HepG2 (cell line): ENCODE measurements around the gene SLC50A1. TPM values are rescaled to one million over a fixed set of nuclear protein-coding genes. Genes with fewer than 3 reads are reported as not detected.

ENCODE experiments used
- ATAC-seq: fragments of 200-7000 bp; cut with Tn5 transposase; 3 replicates; pipeline ENCODE4 v1.9.1; 2020; ENCODE audit warnings: mild to moderate bottlenecking, moderate library complexity
- BruUV-seq: library from RNA; stranded (reverse); fragments of 400-500 nt; replicated peaks from 2 replicates; lab custom pipeline; 2021; lab: Mats Ljungman, UMichigan
- CTCF ChIA-PET: fragments of 300-600 bp; formaldehyde crosslinking; extraction: SDS; loops from one replicate; lab custom pipeline; 2021; ENCODE audit warnings: low total read pairs, inconsistent platforms, low intra/inter-chr PET ratio; lab: Yijun Ruan, JAX
- POLR2A ChIA-PET: fragments of 350-600 bp; sonication (Branson Sonifier 250); formaldehyde crosslinking; loops from one replicate; lab custom pipeline; 2020; ENCODE audit warnings: antibody characterized with exemption, inconsistent platforms; lab: Yijun Ruan, JAX
- DNase-seq: peaks from one replicate; pipeline ENCODE4 v3.0.0-alpha.2; 2015; ENCODE audit warnings: low spot score
- FAIRE-seq: peaks from 3 replicates; lab custom pipeline; 2011; peaks lifted over from hg19 to GRCh38; lab: Jason Lieb, UNC
- H2AFZ ChIP-seq: one replicate; pipeline ENCODE4 v1.6.1; 2011; ENCODE audit warnings: low read length, inconsistent platforms
- H3K27ac ChIP-seq: fragments of 300-600 bp; 3 replicates; pipeline ENCODE4 v1.8.0; 2011; ENCODE audit warnings: mixed run types, mild to moderate bottlenecking, mixed read lengths, low read length, inconsistent platforms; ENCODE audit not compliant: insufficient read depth; ENCODE audit errors: extremely low read length
- H3K27me3 ChIP-seq, 2 experiments: fragments of 200-600 bp in 1 of 2; 2 replicates in 1 of 2; 3 replicates in 1 of 2; pipeline versions ENCODE4 v1.6.0 to v1.8.0; 2011; ENCODE audit warnings: low read length in 2 of 2, mild to moderate bottlenecking in 2 of 2, moderate library complexity in 2 of 2, inconsistent platforms in 1 of 2; ENCODE audit not compliant: insufficient read depth in 2 of 2, control insufficient read depth in 1 of 2
- H3K36me3 ChIP-seq, 2 experiments: fragments of 200-600 bp in 1 of 2; replicated peaks in 1 of 2; 2 replicates in 1 of 2; 3 replicates in 1 of 2; pipeline versions ENCODE4 v1.5.1 to v1.8.0; 2011; ENCODE audit warnings: low read length in 2 of 2, inconsistent platforms in 1 of 2; ENCODE audit not compliant: insufficient read depth in 2 of 2, control insufficient read depth in 1 of 2
- H3K4me1 ChIP-seq: 2 replicates; pipeline ENCODE4 v1.5.1; 2012; ENCODE audit warnings: low read length, inconsistent platforms; ENCODE audit not compliant: insufficient read depth
- H3K4me2 ChIP-seq: 2 replicates; pipeline ENCODE4 v1.6.0; 2011; ENCODE audit warnings: low read depth, low read length, inconsistent platforms
- H3K4me3 ChIP-seq, 3 experiments: fragments of 200-600 bp in 1 of 3; sonication (generic), shearing (Covaris generic) in 1 of 3; replicated peaks in 1 of 3; 2 replicates each; pipeline ENCODE4 v1.5.1; 2011 to 2016; ENCODE audit warnings: low read length in 3 of 3, inconsistent platforms in 2 of 3, low read depth in 2 of 3, mild to moderate bottlenecking in 2 of 3, control low read depth in 1 of 3, mixed read lengths in 1 of 3; ENCODE audit not compliant: insufficient read depth in 1 of 3
- H3K79me2 ChIP-seq: one replicate; pipeline ENCODE4 v1.6.1; 2011; ENCODE audit warnings: low read length, inconsistent platforms; ENCODE audit not compliant: insufficient read depth
- H3K9ac ChIP-seq: 2 replicates; pipeline ENCODE4 v1.6.0; 2011; ENCODE audit warnings: mild to moderate bottlenecking, low read depth, low read length, inconsistent platforms; ENCODE audit not compliant: insufficient read depth
- H3K9me3 ChIP-seq: 2 replicates; pipeline ENCODE4 v1.5.1; 2012; ENCODE audit warnings: mild to moderate bottlenecking, low read length
- H4K20me1 ChIP-seq: 2 replicates; pipeline ENCODE4 v1.6.0; 2011; ENCODE audit warnings: inconsistent platforms, mild to moderate bottlenecking, low read length, moderate library complexity; ENCODE audit not compliant: insufficient read depth
- KLF16 ChIP-seq, 2 experiments: sonication (generic) in 1 of 2; formaldehyde crosslinking in 1 of 2; IDR thresholded peaks; 2 replicates each; pipeline versions ENCODE4 v1.6.1 to v1.8.0; 2016 to 2023; ENCODE audit warnings: missing genetic modification reagents in 2 of 2, missing compliant biosample characterization in 1 of 2
- MBD4 ChIP-seq: IDR thresholded peaks from 2 replicates; pipeline ENCODE4 v1.6.1; 2012; ENCODE audit warnings: low read length, inconsistent platforms, borderline replicate concordance
- NFAT5 ChIP-seq: sonication (generic); formaldehyde crosslinking; IDR thresholded peaks from 2 replicates; pipeline ENCODE4 v1.4.0; 2020; ENCODE audit warnings: missing genetic modification reagents
- PCBP1 ChIP-seq: fragments of 200-400 bp; formaldehyde crosslinking; IDR thresholded peaks from 2 replicates; pipeline ENCODE4 v1.6.1; 2017; ENCODE audit warnings: mild to moderate bottlenecking, low read depth, low read length, borderline replicate concordance
- PCBP2 ChIP-seq: fragments of 200-400 bp; formaldehyde crosslinking; optimal IDR thresholded peaks from 2 replicates; pipeline ENCODE3; 2018; ENCODE audit warnings: low read length, low read depth; ENCODE audit not compliant: poor library complexity, severe bottlenecking
- PHF21A ChIP-seq: sonication (generic); formaldehyde crosslinking; IDR thresholded peaks from 2 replicates; pipeline ENCODE4 v1.5.0; 2020; ENCODE audit warnings: mild to moderate bottlenecking, missing genetic modification reagents
- POLR2AphosphoS5 ChIP-seq: IDR thresholded peaks from 2 replicates; pipeline ENCODE4 v1.6.1; 2012; ENCODE audit warnings: low read depth, low read length
- TOE1 ChIP-seq: sonication (generic); formaldehyde crosslinking; IDR thresholded peaks from 2 replicates; pipeline ENCODE4 v1.4.0; 2020; ENCODE audit warnings: mild to moderate bottlenecking, missing genetic modification reagents
- ZC3H13 ChIP-seq: sonication (generic); formaldehyde crosslinking; IDR thresholded peaks from 2 replicates; pipeline ENCODE4 v1.8.1; 2023; ENCODE audit warnings: mild to moderate bottlenecking, missing genetic modification reagents, moderate library complexity
- ZNF296 ChIP-seq: sonication (generic); formaldehyde crosslinking; conservative IDR thresholded peaks from 2 replicates; pipeline ENCODE4 v1.5.0; 2020; ENCODE audit warnings: mild to moderate bottlenecking, missing genetic modification reagents
- ZNF616 ChIP-seq: sonication (generic); formaldehyde crosslinking; IDR thresholded peaks from 2 replicates; pipeline ENCODE4 v1.5.0; 2020; ENCODE audit warnings: low read depth, mild to moderate bottlenecking, missing genetic modification reagents
- ZNF83 ChIP-seq: sonication (generic); formaldehyde crosslinking; IDR thresholded peaks from 2 replicates; pipeline ENCODE4 v1.4.0; 2020; ENCODE audit warnings: missing genetic modification reagents, mild to moderate bottlenecking, borderline replicate concordance
- ZSCAN25 ChIP-seq: sonication (generic); formaldehyde crosslinking; IDR thresholded peaks from 2 replicates; pipeline ENCODE4 v1.8.0; 2022; ENCODE audit warnings: mild to moderate bottlenecking, missing genetic modification reagents
- WGBS: methylation state at CpG from one replicate; pipeline ENCODE4 v1.1.6; 2017; ENCODE audit warnings: low lambda C conversion rate; 5-methylcytosine and 5-hydroxymethylcytosine counted together
- in situ Hi-C: cut with HindIII; loops from 2 replicates; pipeline ENCODE4 v1.10.0; 2017; ENCODE audit warnings: low pct_unique_long_range_greater_than_20kb; ENCODE audit not compliant: extremely low pct_ligation_motif_present
- intact Hi-C: fragments of 100-400 bp; cut with micrococcal nuclease; formaldehyde crosslinking; loops from one replicate; pipeline ENCODE4 v1.10.0; 2022; ENCODE audit not compliant: unreplicated experiment
- polyA plus RNA-seq, 8 experiments: library from polyadenylated mRNA; depleted of rRNA in 3 of 8; stranded (reverse) in 7 of 8; unstranded in 1 of 8; fragments of >200 nt; fragmentation: Illumina TruSeq in 4 of 8; extraction: Trizol in 4 of 8; gene quantifications; 2 replicates each; pipeline versions ENCODE4 v1.2.1 to v1.2.3, GENCODE V29; 2011 to 2016; ENCODE audit warnings: low read depth in 4 of 8, missing spikeins in 1 of 8, mixed read lengths in 1 of 8; ENCODE audit not compliant: insufficient read depth in 1 of 8
- total RNA-seq, 5 experiments: library from RNA; depleted of rRNA; stranded (reverse); fragments of >200 nt; fragmentation: Illumina TruSeq; extraction: Trizol; gene quantifications; 2 replicates each; pipeline ENCODE4 v1.2.3, GENCODE V29; 2016; ENCODE audit warnings: low read depth in 1 of 5
- TF ChIP-seq, protein P1 (sequence below): IDR thresholded peaks from 2 replicates; pipeline ENCODE4 v1.6.1; 2016; ENCODE audit warnings: low read depth, borderline replicate concordance

SLC50A1 gene
- total and polyA plus RNA-seq, 2 of the 13 experiments (the other 11 are each of a cell fraction or from before 2014, with no cell fraction given): 22.5 to 46.8 TPM

DNA sequence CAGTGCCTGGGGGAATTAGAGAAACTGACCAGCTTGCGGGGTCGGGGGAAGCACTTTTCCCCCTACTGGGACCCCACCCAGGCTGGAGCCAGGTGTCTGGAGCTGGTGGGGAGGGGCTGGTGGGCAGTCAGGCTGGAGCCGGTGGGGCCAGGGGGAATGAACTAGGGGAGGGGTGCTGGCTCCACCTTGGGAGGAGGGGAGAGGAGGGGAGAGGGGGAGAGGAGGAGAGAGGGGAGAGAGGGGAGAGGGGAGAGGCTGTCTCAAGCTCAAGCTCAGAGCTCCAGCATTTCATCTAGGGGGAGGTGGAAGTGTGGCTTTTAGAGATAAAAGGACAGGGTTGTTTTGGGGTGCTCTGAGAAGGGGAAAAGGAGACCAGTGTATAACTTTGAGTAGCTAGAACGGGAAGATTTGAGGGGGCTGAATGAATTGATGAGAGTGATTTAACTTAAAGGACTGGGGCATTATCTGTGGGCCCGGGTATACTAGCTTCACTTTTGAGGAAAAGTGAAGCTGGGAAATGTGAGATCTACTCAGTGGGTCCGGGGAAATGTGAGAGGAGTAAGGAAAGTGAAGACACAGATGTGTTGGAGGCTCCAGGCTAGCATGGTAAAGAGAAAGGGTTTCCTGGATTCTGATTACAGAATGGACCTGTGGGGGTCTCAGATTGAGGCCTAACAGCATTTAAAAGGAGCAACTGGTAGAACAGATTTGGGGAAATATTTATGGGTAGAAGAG lies 5.2 kb upstream of the SLC50A1 start:
- H2AFZ ChIP-seq: no peak overlapping the region
- no peak for FAIRE-seq

More for the DNA sequence above, 5.2 kb upstream of the SLC50A1 start:
- H3K4me1 ChIP-seq: peaks cover 55% of the 10 kb centered on the region
- peak overlapping the region; percentile 100 for H3K27ac ChIP-seq
- intact Hi-C loops (no loop called here), in situ Hi-C loops (no loop called here)
- peak overlapping the region; percentile 96 to 99 (median 99) for H3K4me3 ChIP-seq
- BruUV-seq: TSS peak; percentile 9
- WGBS: 6% methylated on average over 6 of the region's 6 CpGs
- peak overlapping the region; percentile 99 for H3K9ac ChIP-seq
- no peak for DNase-seq
- H3K27me3 ChIP-seq: no peaks in the 10 kb centered on the region; a peak in 1 of 5 replicates
- ChIA-PET CTCF (no interaction called here), POLR2A (interaction anchor here (1.0 to 6.4 kb wide), 9 partner anchors 10 to 160 kb away, joined by 3 to 56 read pairs (median 9); partner anchors contain the start of genes DPM3, KRTCAP2 and SHC1)
- peaks cover 17 to 46% of the 10 kb centered on the region in 2 experiments for H3K36me3 ChIP-seq
- 0 out of 2 replicates have a peak, but pooled peaks have one; percentile 8 for TF ChIP-seq ZNF83 (CRISPR knock-in tag)
- TF ChIP-seq PCBP2: peak; percentile 86
- no peak for TF ChIP-seq NFAT5 (CRISPR knock-in tag)
- TF ChIP-seq PHF21A (CRISPR knock-in tag): no peak
- TF ChIP-seq ZNF296 (CRISPR knock-in tag): 0 out of 2 replicates have a peak, but pooled peaks have one; percentile 3
- TF ChIP-seq KLF16 (CRISPR knock-in tag; IDR thresholded peaks at IDR 0.05): 0 out of 4 replicates have a peak, but pooled peaks of 1 of the 2 experiments have one; percentile 11
- TF ChIP-seq MBD4: no peak
- TF ChIP-seq, protein P1, sequence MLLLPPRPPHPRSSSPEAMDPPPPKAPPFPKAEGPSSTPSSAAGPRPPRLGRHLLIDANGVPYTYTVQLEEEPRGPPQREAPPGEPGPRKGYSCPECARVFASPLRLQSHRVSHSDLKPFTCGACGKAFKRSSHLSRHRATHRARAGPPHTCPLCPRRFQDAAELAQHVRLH (CRISPR knock-in tag): 0 out of 2 replicates have a peak, but pooled peaks have one; percentile 4
- TF ChIP-seq ZC3H13 (CRISPR knock-in tag): 0 out of 2 replicates have a peak, but pooled peaks have one; percentile 65
- 0 out of 2 replicates have a peak, but pooled peaks have one; percentile 38 for TF ChIP-seq PCBP1
- peak; percentile 86; the same call in 1 of the 2 replicates for TF ChIP-seq ZSCAN25 (CRISPR knock-in tag)
- peak; percentile 24; the same call in 1 of the 2 replicates for TF ChIP-seq POLR2AphosphoS5
- TF ChIP-seq TOE1 (CRISPR knock-in tag): no peak
- 0 out of 2 replicates have a peak, but pooled peaks have one; percentile 9 for TF ChIP-seq ZNF616
- peaks cover 60% of the 10 kb centered on the region for H4K20me1 ChIP-seq
- H3K9me3 ChIP-seq: no peaks in the 10 kb centered on the region
- H3K4me2 ChIP-seq: peak overlapping the region; percentile 94
- H3K79me2 ChIP-seq: peaks cover 54% of the 10 kb centered on the region
- no peak for ATAC-seq
